ENCODE data around the gene RTN4R.

The RTN4R gene

GRCh38 chr22:20226760-20227350 is 41.3 kb downstream of the RTN4R start:
- no peak for DNase-seq

GRCh38 chr22:20226077-20226716 is 41.9 kb downstream of the RTN4R start:
- DNase-seq: no peak

DNA sequence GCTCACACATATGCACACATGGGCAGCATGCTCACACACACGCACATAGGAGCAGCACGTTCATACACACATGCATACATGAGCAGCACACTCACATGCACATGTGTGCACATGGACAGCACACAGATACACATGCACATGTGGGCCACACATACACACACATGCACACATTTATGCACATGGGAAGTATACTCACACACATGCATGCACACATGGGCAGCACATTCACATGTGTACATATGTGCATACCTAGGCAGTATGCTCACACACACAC is 42.5 kb downstream of the RTN4R start:
- no peak for DNase-seq

DNA sequence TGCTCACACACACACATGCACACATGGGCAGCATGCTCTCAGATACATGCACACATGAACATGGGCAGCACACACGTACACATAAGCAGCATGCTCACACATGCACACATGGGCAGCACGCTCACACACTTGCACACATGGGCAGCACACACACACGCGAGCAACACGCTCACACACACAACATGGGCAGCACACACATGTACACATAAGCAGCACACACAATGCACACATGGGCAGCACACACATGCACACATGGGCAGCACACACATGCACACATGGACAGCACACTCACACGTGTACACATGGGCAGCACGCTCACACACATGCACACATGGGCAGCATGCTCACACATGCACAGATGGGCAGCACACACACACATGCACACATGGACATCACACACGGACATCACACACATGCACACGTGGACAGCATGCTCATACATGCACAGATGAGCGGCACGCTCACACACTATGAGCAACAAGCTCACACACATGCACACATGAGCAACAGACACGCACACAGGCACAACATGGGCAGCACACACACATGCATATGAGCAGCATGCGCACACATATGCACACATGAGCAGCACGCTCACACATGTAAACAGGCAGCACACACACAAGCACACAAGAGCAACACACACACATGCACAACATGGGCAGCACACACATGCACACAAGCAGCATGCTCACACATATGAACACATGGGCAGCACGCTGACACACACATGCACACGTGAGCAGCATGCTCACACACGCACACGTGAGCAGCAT is 43.0 kb downstream of the RTN4R start:
- DNase-seq: no peak

- no peak for DNase-seq
Measured at GRCh38 chr22:20224256-20224626, 43.9 kb downstream of the RTN4R start.

DNA sequence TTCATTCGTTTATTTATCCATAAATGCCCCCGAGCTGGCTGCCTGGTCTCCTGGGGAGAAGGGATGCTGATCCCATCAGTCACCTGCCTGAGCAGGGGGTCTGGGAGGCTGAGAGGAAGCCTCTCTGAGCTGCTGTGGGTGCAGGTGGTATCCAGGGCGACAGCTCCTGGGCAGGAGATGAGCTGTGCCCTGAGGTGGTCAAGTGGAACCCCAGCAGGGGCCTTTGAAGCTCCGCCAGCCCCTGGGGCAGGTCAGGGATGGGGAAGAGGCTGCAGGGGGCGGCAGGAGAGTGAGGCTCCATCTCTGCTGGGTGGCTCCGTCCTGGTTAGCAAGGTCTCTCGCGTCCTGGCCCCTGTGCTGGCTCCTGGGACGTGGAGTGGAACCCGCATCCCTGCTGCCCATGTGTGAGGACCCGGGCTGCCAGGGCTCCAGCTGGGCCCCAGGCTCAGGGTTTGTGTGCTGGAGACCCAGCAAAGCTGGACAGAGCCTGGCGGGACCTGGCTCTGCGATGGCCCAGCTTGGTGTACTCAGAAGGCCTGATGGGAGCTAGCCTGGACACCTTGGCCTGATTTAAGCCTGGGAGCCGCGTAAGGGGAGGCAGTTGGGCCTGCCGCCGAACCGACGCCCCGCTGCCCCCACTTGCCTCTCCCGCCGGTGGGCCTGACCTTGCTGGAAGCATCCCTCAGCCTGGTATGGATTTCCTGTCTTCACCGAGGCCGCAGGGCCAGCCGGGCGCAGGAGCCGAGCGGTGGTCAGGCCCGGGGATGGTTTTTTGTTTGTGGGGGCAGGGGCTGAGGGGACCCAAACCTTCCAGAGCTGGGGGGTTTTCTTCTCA is 44.5 kb downstream of the RTN4R start:
- no peak for DNase-seq

DNA sequence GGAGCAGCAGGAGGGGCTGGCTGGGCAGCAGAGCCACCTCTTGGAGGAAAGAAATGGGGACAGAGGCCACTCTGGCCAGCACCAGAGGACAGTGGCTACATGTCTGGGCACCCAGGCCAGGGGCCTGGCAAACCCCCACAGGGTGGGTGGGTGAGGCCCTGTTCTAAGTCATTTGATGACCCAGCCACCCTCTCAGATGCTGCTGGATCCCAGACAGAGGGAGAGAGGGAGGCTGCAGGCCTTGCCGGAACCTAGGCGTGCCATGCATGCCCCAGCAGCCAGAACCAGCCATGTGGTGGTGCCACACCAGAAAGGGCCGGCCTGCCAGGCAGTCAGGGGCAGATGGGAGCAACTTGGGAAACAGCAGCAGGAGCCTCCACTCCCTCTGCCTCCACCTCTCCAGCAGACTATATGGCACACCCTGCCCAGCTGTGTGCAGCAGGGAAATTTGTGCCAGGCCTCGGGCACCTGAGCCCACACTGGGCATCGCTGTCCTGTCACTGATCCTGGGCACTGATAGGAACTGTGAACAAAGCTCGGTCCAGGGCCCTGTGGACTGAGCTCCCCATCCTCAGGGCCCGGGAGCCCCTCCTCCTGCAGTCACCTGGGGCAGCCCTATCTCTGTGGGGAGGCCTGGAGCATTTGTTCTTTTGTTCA is 45.2 kb downstream of the RTN4R start:
- DNase-seq: no peak

- no peak for DNase-seq
Measured at GRCh38 chr22:20221421-20222340, 46.4 kb downstream of the RTN4R start.

DNA sequence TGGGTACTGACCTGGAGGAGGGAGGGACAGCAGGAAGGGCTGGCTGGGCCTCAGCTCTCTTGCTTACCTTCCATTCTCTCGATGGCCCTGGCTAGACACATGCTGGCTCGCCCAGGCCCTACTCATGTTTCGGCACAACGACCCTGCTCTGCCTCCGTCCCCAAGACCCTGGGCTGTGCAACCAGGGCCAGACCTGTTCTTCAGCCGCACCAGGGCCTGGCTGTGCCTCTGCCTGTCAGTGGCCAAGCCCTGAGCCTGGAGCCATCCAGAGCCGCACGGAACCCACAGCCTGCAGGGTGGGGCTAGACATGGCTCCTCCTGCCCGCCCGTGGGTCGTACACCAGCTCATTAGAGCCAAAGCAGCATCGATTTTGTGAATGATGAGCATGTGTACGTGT is 47.5 kb downstream of the RTN4R start:
- DNase-seq: no peak

DNA sequence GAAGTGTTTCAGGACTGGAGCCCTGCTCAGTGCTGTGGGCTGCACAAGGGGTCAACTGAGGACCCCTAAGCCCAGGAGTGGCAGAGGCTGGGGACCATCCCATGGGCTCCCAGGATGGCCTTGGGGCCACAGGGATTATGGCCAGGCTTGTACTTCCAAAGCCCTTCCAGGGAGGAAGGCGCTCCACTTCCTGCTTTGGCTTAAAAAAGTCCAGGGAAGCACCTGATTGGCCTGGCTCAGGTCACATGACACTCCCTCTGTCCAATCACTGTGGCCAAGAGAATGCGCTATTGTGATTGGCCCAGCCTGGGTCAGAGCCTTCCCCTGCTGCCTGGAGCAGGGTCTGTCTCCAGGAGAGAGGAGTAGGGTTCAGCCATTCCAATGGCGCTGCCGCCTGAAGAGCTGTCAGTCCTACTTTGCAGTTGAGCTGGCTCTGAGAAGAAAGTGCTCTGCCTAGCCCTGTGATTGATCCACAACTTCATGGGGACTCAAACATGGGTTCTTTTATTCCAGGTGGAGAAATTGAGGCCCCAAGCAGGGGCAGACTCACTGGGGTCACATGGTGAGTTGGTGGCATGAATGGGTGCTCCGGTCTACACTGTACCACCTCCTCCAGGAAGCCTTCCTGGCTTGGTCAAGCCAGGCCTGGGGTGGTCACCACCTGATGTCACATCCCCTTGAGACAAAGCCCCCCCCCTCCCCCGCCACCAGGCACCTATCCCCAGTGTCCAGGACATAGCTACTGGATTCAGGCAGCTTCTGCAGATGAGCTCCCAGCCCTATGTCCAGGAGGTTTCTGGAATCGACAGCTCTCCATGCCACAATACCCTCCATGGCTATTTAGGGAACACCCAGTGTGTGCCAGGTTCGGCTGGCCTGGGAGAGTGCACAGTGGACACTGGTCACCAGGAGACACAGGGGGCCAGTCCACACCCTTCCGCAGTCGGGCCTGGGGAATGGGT is 48.2 kb downstream of the RTN4R start:
- no peak for DNase-seq

GRCh38 chr22:20218987-20219386 is 49.1 kb downstream of the RTN4R start:
- DNase-seq: no peak

GRCh38 chr22:20218326-20218872 is 49.7 kb downstream of the RTN4R start:
- DNase-seq: no peak

- DNase-seq: no peak
Measured at GRCh38 chr22:20217563-20217962, 50.6 kb downstream of the RTN4R start.

DNA sequence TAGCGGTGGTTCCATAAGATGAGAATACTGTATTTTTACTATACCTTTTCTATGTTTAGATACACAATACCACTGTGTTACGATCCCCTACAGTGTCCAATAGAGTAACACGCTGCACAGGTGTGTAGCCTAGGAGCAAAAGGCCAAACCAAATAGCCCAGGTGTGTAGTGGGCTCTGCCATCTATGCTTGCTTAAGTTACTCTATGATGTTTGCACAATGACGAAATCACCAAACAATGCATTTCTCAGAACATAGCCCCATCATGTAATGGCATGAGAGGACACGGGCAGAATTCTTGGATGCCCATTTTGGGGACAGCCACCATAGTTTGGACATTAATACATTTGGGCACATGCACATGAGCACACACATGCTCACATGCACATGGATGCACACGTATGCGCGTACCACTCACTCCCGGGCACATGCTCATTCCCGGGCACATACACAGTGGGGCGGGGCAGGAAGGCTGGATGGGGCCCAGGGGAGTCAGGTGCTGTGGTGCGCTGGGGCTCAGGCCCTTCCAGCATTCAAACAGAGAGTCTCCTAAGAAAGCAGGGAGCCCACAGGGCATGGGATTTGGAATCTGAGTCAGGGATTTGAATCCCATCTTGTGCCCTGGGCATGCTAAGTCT is 51.1 kb downstream of the RTN4R start:
- DNase-seq: no peak

- no peak for DNase-seq
Measured at GRCh38 chr22:20215742-20216141, 52.4 kb downstream of the RTN4R start.

DNA sequence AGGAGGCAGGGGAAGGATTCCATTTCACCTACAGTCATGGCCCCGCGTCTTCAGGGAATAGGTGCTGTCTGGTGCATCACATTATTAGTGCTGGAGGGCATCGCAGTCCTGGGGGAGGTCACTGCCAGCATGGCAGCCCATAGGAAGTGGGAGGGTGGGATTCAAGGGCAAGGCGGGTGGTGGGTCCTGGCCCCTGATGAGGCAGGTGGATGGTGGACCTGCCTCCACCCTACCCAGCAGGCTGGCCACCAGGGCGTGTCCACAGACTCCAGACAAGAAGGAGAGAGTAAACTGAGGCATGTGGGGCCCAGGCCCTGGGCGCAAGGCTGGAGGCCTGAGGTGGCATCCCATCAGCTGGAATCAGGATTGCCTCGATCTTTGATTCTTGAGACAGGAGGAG is 53.3 kb downstream of the RTN4R start:
- no peak for DNase-seq

DNA sequence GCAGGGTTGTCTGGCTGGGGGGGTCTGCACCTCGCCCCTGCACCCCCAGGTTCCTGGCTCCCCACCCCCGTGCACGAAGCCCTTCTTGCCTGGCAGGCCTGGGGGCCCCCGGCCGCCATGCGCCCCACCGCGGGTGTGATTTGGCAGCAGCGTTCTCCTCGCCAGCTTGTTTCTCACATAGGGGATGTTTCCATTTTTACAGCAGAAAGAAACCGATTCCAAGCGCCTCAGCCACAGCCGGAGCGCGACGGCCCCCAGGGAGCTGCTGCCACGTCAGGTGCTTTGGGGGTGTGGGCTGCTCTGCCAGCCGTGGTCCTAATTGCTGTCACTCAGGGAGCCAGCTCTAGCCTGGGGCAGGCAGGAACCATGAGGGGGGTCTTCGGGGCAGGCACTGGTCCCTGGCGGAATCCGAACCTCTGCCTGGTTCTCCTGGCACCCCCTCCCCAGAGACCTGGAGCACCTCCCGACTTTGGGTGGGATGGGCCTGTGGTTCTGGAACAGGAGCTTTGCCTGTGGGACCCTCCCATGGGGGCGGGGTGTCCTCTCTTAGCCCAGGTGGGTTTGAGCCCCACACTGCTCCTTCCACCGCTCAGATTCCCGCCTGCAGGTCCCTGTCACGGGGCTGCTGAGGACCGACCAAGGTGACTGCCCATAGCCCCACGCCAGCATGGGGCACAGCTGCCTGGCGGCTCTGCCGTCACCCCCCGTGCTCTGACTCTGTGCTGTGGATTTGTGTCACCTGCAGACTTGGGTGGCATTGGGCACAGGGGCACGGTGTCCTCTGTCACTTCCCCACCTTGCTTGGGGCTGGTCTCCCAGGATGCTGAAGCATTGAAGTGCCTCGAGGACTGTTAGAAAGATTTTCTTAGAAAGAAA is 54.0 kb downstream of the RTN4R start:
- no peak for DNase-seq

GRCh38 chr22:20212754-20213699 is 55.1 kb downstream of the RTN4R start:
- no peak for DNase-seq

Data from NCI-H1436 treated with DMSO at 0.1 percent for 48 hours (cell line).